HCT116 (cell line): Measurements from ENCODE around the gene FSIP2. TPM values are rescaled to one million over a fixed set of nuclear protein-coding genes. Genes with fewer than 3 reads are reported as not detected.

Source experiments
- ATAC-seq: fragments of 200-7000 bp; cut with Tn5 transposase; 2 replicates; pipeline ENCODE4 v1.9.1; 2020; ENCODE audit warnings: mild to moderate bottlenecking, moderate library complexity
- BruUV-seq: library from RNA; stranded (reverse); fragments of 400-500 nt; replicated peaks from 2 replicates; lab custom pipeline; 2021; lab: Mats Ljungman, UMichigan
- CTCF ChIA-PET: fragments of 300-600 bp; sonication (Branson Sonifier 250); formaldehyde crosslinking; loops from one replicate; lab custom pipeline; 2021; ENCODE audit warnings: antibody characterized with exemption; lab: Charles Lee
- POLR2A ChIA-PET: fragments of 300-600, 350-600 bp; sonication (Branson Sonifier 250); formaldehyde crosslinking; loops from one replicate; lab custom pipeline; 2021; ENCODE audit warnings: antibody characterized with exemption; lab: Charles Lee
- RAD21 ChIA-PET, 2 experiments: fragments of 300-600 bp; sonication (Branson Sonifier 250); formaldehyde crosslinking; loops; one replicate each; lab custom pipeline; 2023; ENCODE audit warnings: low total read pairs in 2 of 2; ENCODE audit not compliant: uncharacterized antibody in 2 of 2, unreplicated experiment in 2 of 2, low non-redundant PET in 1 of 2; lab: Charles Lee
- DNase-seq: peaks from one replicate; pipeline ENCODE4 v3.0.0-alpha.2; 2010; ENCODE audit warnings: low read depth, low spot score
- H2AFZ ChIP-seq: fragments of 200-600 bp; shearing (Covaris generic), sonication (generic); 2 replicates; pipeline ENCODE4 v1.6.1; 2017; ENCODE audit warnings: low read depth, mixed run types, mixed read lengths, antibody characterized with exemption, low read length; ENCODE audit not compliant: poor library complexity, severe bottlenecking
- H3K27ac ChIP-seq: 2 replicates; pipeline ENCODE4 v1.5.1; 2012; ENCODE audit warnings: low read depth, low read length
- H3K27me3 ChIP-seq: fragments of 200-600 bp; sonication (generic); 2 replicates; pipeline ENCODE4 v1.6.1; 2016; ENCODE audit warnings: mixed run types, low read length, mixed read lengths; ENCODE audit not compliant: insufficient read depth
- H3K36me3 ChIP-seq, 2 experiments: fragments of 200-500 bp in 1 of 2; fragments of 200-600 bp in 1 of 2; sonication (Bioruptor generic) in 1 of 2; sonication (generic) in 1 of 2; 2 replicates each; pipeline versions ENCODE4 v1.5.1 to v1.6.1; 2014 to 2016; ENCODE audit warnings: low read length in 2 of 2, inconsistent platforms in 1 of 2, mixed read lengths in 1 of 2, mixed run types in 1 of 2; ENCODE audit not compliant: insufficient read depth in 2 of 2, control insufficient read depth in 1 of 2
- H3K4me1 ChIP-seq, 2 experiments: fragments of 200-600 bp in 1 of 2; sonication (generic) in 1 of 2; 2 replicates each; pipeline versions ENCODE4 v1.5.1 to v1.6.1; 2012 to 2017; ENCODE audit warnings: low read length in 2 of 2, inconsistent platforms in 1 of 2, mild to moderate bottlenecking in 1 of 2, mixed read lengths in 1 of 2, mixed run types in 1 of 2, moderate library complexity in 1 of 2; ENCODE audit not compliant: insufficient read depth in 2 of 2, control insufficient read depth in 1 of 2
- H3K4me2 ChIP-seq: fragments of 200-600 bp; sonication (generic); 2 replicates; pipeline ENCODE4 v1.6.1; 2017; ENCODE audit warnings: mixed run types, low read length, mixed read lengths
- H3K4me3 ChIP-seq, 2 experiments: fragments of 200-600 bp in 1 of 2; sonication (generic) in 1 of 2; replicated peaks in 1 of 2; 2 replicates each; pipeline ENCODE4 v1.5.1; 2011 to 2016; ENCODE audit warnings: low read length in 2 of 2, control low read depth in 1 of 2, low read depth in 1 of 2, mild to moderate bottlenecking in 1 of 2, mixed read lengths in 1 of 2, mixed run types in 1 of 2
- H3K79me2 ChIP-seq: fragments of 200-600 bp; sonication (generic); 2 replicates; pipeline ENCODE4 v1.6.1; 2017; ENCODE audit warnings: mild to moderate bottlenecking, mixed run types, low read length, moderate library complexity, mixed read lengths; ENCODE audit not compliant: insufficient read depth
- H3K9ac ChIP-seq: fragments of 200-600 bp; sonication (generic); 2 replicates; pipeline ENCODE4 v1.6.1; 2016; ENCODE audit warnings: low read length, mixed read lengths
- H3K9me2 ChIP-seq: fragments of 200-600 bp; sonication (generic), shearing (Covaris generic); 2 replicates; pipeline ENCODE4 v1.6.1; 2017; ENCODE audit warnings: mixed run types, mild to moderate bottlenecking, moderate library complexity; ENCODE audit not compliant: insufficient read depth
- H3K9me3 ChIP-seq, 2 experiments: fragments of 200-500 bp in 1 of 2; fragments of 200-600 bp in 1 of 2; sonication (Bioruptor generic) in 1 of 2; sonication (generic) in 1 of 2; 2 replicates each; pipeline ENCODE4 v1.6.1; 2014 to 2017; ENCODE audit warnings: low read length in 2 of 2, mixed read lengths in 2 of 2, inconsistent platforms in 1 of 2, low read depth in 1 of 2, mild to moderate bottlenecking in 1 of 2, mixed run types in 1 of 2, moderate library complexity in 1 of 2; ENCODE audit not compliant: control insufficient read depth in 1 of 2, insufficient read depth in 1 of 2
- H4K20me1 ChIP-seq: fragments of 200-600 bp; sonication (generic), shearing (Covaris generic); 2 replicates; pipeline ENCODE4 v1.6.1; 2017; ENCODE audit warnings: mixed run types, mild to moderate bottlenecking, moderate library complexity; ENCODE audit not compliant: insufficient read depth
- CBX3 ChIP-seq: IDR thresholded peaks from 2 replicates; pipeline ENCODE4 v1.6.1; 2012; ENCODE audit warnings: low read depth
- CEBPB ChIP-seq: IDR thresholded peaks from 2 replicates; pipeline ENCODE4 v1.6.1; 2012; ENCODE audit warnings: low read depth
- ELF1 ChIP-seq: IDR thresholded peaks from 2 replicates; pipeline ENCODE4 v1.6.1; 2012; ENCODE audit warnings: low read depth, borderline replicate concordance
- EZH2 ChIP-seq: fragments of 200-600 bp; sonication (generic); IDR thresholded peaks from 2 replicates; pipeline ENCODE4 v1.6.1; 2017; ENCODE audit warnings: antibody characterized with exemption, mixed run types
- JUND ChIP-seq: IDR thresholded peaks from 2 replicates; pipeline ENCODE4 v1.6.1; 2012
- POLR2A ChIP-seq: IDR thresholded peaks from 2 replicates; pipeline ENCODE4 v1.7.0; 2011; ENCODE audit warnings: borderline replicate concordance; ENCODE audit not compliant: insufficient read depth, insufficient read length; ENCODE audit errors: extremely low read depth
- SIN3A ChIP-seq: IDR thresholded peaks from 2 replicates; pipeline ENCODE4 v1.6.1; 2012; ENCODE audit warnings: low read depth
- SP1 ChIP-seq: IDR thresholded peaks from 2 replicates; pipeline ENCODE4 v1.6.1; 2012; ENCODE audit warnings: low read depth
- SRF ChIP-seq: IDR thresholded peaks from 2 replicates; pipeline ENCODE4 v1.6.1; 2012; ENCODE audit warnings: low read depth
- intact Hi-C: fragments of 100-400 bp; cut with micrococcal nuclease; formaldehyde crosslinking; loops from 2 replicates; pipeline ENCODE4 v1.10.0; 2022
- total RNA-seq: library from RNA; stranded (reverse); gene quantifications from one replicate; pipeline ENCODE4 v1.2.1, GENCODE V29; 2021; ENCODE audit not compliant: unreplicated experiment
- TF ChIP-seq, protein P1 (sequence below): IDR thresholded peaks from 2 replicates; pipeline ENCODE4 v1.6.1; 2012; ENCODE audit warnings: low read depth
- TF ChIP-seq, protein P2 (sequence below): IDR thresholded peaks from 2 replicates; pipeline ENCODE4 v1.6.1; 2011; ENCODE audit warnings: mild to moderate bottlenecking, low read length, moderate library complexity; ENCODE audit not compliant: insufficient replicate concordance; ENCODE audit errors: extremely low read depth

Gene FSIP2
- total RNA-seq, 1 experiment from 2014 or later = not detected

DNA sequence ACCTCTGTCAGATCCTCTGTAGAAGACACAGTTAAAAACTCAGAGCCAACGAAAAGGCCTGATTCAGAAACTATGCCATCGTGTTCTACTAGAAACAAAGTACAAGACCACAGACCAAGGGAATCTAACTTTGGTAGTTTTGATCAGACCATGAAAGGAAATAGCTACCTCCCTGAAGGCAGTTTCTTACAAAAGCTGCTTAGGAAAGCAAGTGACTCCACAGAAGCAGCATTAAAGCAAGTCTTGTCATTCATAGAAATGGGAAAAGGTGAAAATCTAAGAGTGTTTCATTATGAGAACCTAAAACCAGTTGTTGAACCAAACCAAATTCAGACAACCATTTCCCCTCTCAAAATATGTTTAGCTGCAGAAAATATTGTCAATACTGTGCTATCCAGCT, 58.2 kb downstream of the FSIP2 start (continued):
- TF ChIP-seq, protein P1, sequence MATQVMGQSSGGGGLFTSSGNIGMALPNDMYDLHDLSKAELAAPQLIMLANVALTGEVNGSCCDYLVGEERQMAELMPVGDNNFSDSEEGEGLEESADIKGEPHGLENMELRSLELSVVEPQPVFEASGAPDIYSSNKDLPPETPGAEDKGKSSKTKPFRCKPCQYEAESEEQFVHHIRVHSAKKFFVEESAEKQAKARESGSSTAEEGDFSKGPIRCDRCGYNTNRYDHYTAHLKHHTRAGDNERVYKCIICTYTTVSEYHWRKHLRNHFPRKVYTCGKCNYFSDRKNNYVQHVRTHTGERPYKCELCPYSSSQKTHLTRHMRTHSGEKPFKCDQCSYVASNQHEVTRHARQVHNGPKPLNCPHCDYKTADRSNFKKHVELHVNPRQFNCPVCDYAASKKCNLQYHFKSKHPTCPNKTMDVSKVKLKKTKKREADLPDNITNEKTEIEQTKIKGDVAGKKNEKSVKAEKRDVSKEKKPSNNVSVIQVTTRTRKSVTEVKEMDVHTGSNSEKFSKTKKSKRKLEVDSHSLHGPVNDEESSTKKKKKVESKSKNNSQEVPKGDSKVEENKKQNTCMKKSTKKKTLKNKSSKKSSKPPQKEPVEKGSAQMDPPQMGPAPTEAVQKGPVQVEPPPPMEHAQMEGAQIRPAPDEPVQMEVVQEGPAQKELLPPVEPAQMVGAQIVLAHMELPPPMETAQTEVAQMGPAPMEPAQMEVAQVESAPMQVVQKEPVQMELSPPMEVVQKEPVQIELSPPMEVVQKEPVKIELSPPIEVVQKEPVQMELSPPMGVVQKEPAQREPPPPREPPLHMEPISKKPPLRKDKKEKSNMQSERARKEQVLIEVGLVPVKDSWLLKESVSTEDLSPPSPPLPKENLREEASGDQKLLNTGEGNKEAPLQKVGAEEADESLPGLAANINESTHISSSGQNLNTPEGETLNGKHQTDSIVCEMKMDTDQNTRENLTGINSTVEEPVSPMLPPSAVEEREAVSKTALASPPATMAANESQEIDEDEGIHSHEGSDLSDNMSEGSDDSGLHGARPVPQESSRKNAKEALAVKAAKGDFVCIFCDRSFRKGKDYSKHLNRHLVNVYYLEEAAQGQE = no peak
- no peak for TF ChIP-seq ELF1
- TF ChIP-seq, all 23 proteins: peak for 0

DNA sequence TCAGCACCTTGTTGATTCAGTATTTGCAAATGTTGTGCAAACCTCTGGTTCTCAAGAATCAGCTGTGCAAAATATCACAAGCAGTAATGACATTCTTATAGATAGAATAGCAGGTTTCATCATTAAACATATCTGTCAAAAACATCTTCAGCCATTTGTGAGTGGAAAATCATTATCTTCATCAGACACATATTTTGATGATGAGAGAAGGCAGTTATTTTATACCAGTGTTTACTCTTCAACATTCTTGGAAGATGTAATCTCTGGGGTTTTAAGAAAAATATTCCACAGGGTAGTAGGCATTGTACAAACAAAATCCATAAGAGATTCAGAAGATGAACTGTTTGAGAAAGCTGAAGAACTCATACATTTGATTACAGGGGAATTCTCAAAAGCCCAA, 64.3 kb downstream of the FSIP2 start:
- CTCF ChIA-PET = no interaction called here
- no peak overlapping the region for H3K4me3 ChIP-seq
- ATAC-seq (no peak), DNase-seq (no peak)
- no peaks in the 10 kb centered on the region for H3K9me2 ChIP-seq
- POLR2A ChIA-PET = no interaction called here
- H3K27me3 ChIP-seq = no peaks in the 10 kb centered on the region
- no peaks in the 10 kb centered on the region for H3K4me1 ChIP-seq
- BruUV-seq = no TSS peak
- H3K36me3 ChIP-seq = no peaks in the 10 kb centered on the region
- RAD21 ChIA-PET = no interaction called here
- no peaks in the 10 kb centered on the region for H3K9me3 ChIP-seq
- no peaks in the 10 kb centered on the region for H3K79me2 ChIP-seq
- no peak overlapping the region for H3K9ac ChIP-seq
- TF ChIP-seq ELF1 = no peak
- TF ChIP-seq CEBPB = no peak
- TF ChIP-seq SP1 = no peak
- H3K27ac ChIP-seq = no peak overlapping the region
- H2AFZ ChIP-seq = no peak overlapping the region
- no peak overlapping the region for H3K4me2 ChIP-seq
- no peaks in the 10 kb centered on the region for H4K20me1 ChIP-seq
- intact Hi-C loops = no loop called here

DNA sequence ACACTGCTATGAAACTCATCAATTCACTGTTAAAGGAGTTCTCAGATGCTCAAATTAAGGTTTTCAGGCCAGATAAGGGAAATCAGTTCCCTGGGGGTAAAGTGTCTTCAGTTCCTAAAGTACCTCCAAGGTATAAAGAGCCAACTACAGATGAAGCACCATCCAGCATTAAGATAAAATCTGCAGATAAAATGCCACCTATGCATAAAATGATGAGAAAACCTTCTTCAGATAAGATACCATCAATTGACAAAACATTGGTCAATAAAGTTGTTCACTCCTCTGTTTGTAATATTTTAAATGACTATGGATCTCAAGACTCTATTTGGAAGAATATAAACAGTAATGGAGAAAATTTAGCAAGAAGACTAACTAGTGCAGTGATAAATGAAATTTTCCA, 68.2 kb downstream of the FSIP2 start:
- Histone ChIP-seq H3K9me2 (no peaks in the 10 kb centered on the region), H3K27me3 (no peaks in the 10 kb centered on the region), H2AFZ (no peak overlapping the region), H3K9ac (no peak overlapping the region), H3K4me2 (no peak overlapping the region), H4K20me1 (no peaks in the 10 kb centered on the region), H3K4me1 (no peaks in the 10 kb centered on the region), H3K79me2 (no peaks in the 10 kb centered on the region), H3K36me3 (no peaks in the 10 kb centered on the region), H3K27ac (no peak overlapping the region), H3K4me3 (no peak overlapping the region), H3K9me3 (no peaks in the 10 kb centered on the region)
- CTCF ChIA-PET = no interaction called here
- intact Hi-C loops = no loop called here
- DNase-seq = no peak
- POLR2A ChIA-PET = no interaction called here
- RAD21 ChIA-PET = no interaction called here
- no peak for ATAC-seq
- no TSS peak for BruUV-seq
- no peak for TF ChIP-seq EZH2
- TF ChIP-seq SIN3A = no peak
- no peak for TF ChIP-seq POLR2A
- TF ChIP-seq SP1 = no peak
- no peak for TF ChIP-seq JUND
- no peak for TF ChIP-seq SRF
- no peak for TF ChIP-seq ELF1
- TF ChIP-seq, protein P2, sequence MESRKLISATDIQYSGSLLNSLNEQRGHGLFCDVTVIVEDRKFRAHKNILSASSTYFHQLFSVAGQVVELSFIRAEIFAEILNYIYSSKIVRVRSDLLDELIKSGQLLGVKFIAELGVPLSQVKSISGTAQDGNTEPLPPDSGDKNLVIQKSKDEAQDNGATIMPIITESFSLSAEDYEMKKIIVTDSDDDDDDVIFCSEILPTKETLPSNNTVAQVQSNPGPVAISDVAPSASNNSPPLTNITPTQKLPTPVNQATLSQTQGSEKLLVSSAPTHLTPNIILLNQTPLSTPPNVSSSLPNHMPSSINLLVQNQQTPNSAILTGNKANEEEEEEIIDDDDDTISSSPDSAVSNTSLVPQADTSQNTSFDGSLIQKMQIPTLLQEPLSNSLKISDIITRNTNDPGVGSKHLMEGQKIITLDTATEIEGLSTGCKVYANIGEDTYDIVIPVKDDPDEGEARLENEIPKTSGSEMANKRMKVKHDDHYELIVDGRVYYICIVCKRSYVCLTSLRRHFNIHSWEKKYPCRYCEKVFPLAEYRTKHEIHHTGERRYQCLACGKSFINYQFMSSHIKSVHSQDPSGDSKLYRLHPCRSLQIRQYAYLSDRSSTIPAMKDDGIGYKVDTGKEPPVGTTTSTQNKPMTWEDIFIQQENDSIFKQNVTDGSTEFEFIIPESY = no peak
- no peak for TF ChIP-seq CBX3
